Measurements from ENCODE around the gene EPM2A. TPM values are rescaled to one million over a fixed set of nuclear protein-coding genes. Genes with fewer than 3 reads are reported as not detected.
"Not testable (repeated sequence)": the region's sequence is repeated elsewhere in the genome, so short reads cannot be mapped to it uniquely, and the experiment has no call there.

The EPM2A gene
- polyA plus RNA-seq, 1 donor from 2014 or later: 15.4 TPM

- Histone ChIP-seq H3K27ac (ENCODE audit: low read length) (no peak overlapping the region), H3F3A (ENCODE audit: insufficient read depth, low read length, poor library complexity, severe bottlenecking) (no peaks in the 10 kb centered on the region), H3K9me3 (ENCODE audit: low read length) (no peaks in the 10 kb centered on the region), H4K20me1 (ENCODE audit: insufficient read depth) (no peaks in the 10 kb centered on the region), H3K27me3 (ENCODE audit: insufficient read depth, low read depth, low read length) (no peaks in the 10 kb centered on the region), H3K4me3 (ENCODE audit: low read length) (no peak overlapping the region), H2AFZ (ENCODE audit: low read depth, low read length) (no peak overlapping the region), H3K4me2 (ENCODE audit: low read length) (no peak overlapping the region), H3K79me2 (replicated peaks; ENCODE audit: insufficient read depth, low read length) (no peaks in the 10 kb centered on the region), H3K9ac (ENCODE audit: low read length) (no peak overlapping the region), H3K36me3 (ENCODE audit: insufficient read depth, low read length) (no peaks in the 10 kb centered on the region), H3K9me2 (ENCODE audit: insufficient read depth, low read length) (no peaks in the 10 kb centered on the region)
- TF ChIP-seq RAD21 (conservative IDR thresholded peaks at IDR 0.05): peak; percentile 75
- TF ChIP-seq CTCF (IDR thresholded peaks at IDR 0.05; ENCODE audit: poor library complexity, severe bottlenecking): peak; percentile 66
- no peak for TF ChIP-seq EP300 (conservative IDR thresholded peaks at IDR 0.05; ENCODE audit: poor library complexity, severe bottlenecking)
- TF ChIP-seq SMC3 (conservative IDR thresholded peaks at IDR 0.05; ENCODE audit: poor library complexity): peak; percentile 73
Measured at GRCh38 chr6:145704143-145704781, 31.1 kb downstream of the EPM2A start.

GRCh38 chr6:145699462-145699861 lies 35.9 kb downstream of the EPM2A start:
- no peaks in the 10 kb centered on the region for H3K27me3 ChIP-seq (ENCODE audit: insufficient read depth, low read depth, low read length)
- H4K20me1 ChIP-seq (ENCODE audit: insufficient read depth): no peaks in the 10 kb centered on the region
- H3K79me2 ChIP-seq (replicated peaks; ENCODE audit: insufficient read depth, low read length): no peaks in the 10 kb centered on the region
- H3F3A ChIP-seq (ENCODE audit: insufficient read depth, low read length, poor library complexity, severe bottlenecking): no peaks in the 10 kb centered on the region
- H3K9me3 ChIP-seq (ENCODE audit: low read length): no peaks in the 10 kb centered on the region
- no peak overlapping the region for H3K27ac ChIP-seq (ENCODE audit: low read length)
- H3K4me2 ChIP-seq (ENCODE audit: low read length): no peak overlapping the region
- H3K4me3 ChIP-seq (ENCODE audit: low read length): no peak overlapping the region
- no peak overlapping the region for H3K9ac ChIP-seq (ENCODE audit: low read length)
- no peak overlapping the region for H2AFZ ChIP-seq (ENCODE audit: low read depth, low read length)
- no peak for TF ChIP-seq POLR2AphosphoS5 (IDR thresholded peaks at IDR 0.05)
- no peak for TF ChIP-seq MXI1 (conservative IDR thresholded peaks at IDR 0.05; ENCODE audit: poor library complexity, severe bottlenecking)
- no peaks in the 10 kb centered on the region for H3K9me2 ChIP-seq (ENCODE audit: insufficient read depth, low read length)
- no peaks in the 10 kb centered on the region for H3K36me3 ChIP-seq (ENCODE audit: insufficient read depth, low read length)

GRCh38 chr6:145697401-145697800 lies 37.9 kb downstream of the EPM2A start:
- H3K9ac ChIP-seq (ENCODE audit: low read length); H3F3A ChIP-seq (ENCODE audit: insufficient read depth, low read length, poor library complexity, severe bottlenecking); H3K27me3 ChIP-seq (ENCODE audit: insufficient read depth, low read depth, low read length); H3K9me3 ChIP-seq (ENCODE audit: low read length); H3K27ac ChIP-seq (ENCODE audit: low read length); H3K9me2 ChIP-seq (ENCODE audit: insufficient read depth, low read length); H3K4me3 ChIP-seq (ENCODE audit: low read length); H3K79me2 ChIP-seq (replicated peaks; ENCODE audit: insufficient read depth, low read length); H4K20me1 ChIP-seq (ENCODE audit: insufficient read depth); H3K4me2 ChIP-seq (ENCODE audit: low read length); H2AFZ ChIP-seq (ENCODE audit: low read depth, low read length); H3K36me3 ChIP-seq (ENCODE audit: insufficient read depth, low read length): not testable (repeated sequence)

- H3K27me3 ChIP-seq (ENCODE audit: insufficient read depth, low read depth, low read length): no peaks in the 10 kb centered on the region
- TF ChIP-seq TAF1 (IDR thresholded peaks at IDR 0.05; ENCODE audit: low read depth): no peak
- no peak for TF ChIP-seq SMC3 (conservative IDR thresholded peaks at IDR 0.05; ENCODE audit: poor library complexity)
- no peak for TF ChIP-seq EP300 (conservative IDR thresholded peaks at IDR 0.05; ENCODE audit: poor library complexity, severe bottlenecking)
- no peak for TF ChIP-seq EZH2 (IDR thresholded peaks at IDR 0.05; ENCODE audit: borderline replicate concordance, insufficient read depth, low read length, poor library complexity, severe bottlenecking)
- no peak for TF ChIP-seq CTCF (IDR thresholded peaks at IDR 0.05; ENCODE audit: poor library complexity, severe bottlenecking)
- no peak for TF ChIP-seq REST (IDR thresholded peaks at IDR 0.05; ENCODE audit: borderline replicate concordance)
- TF ChIP-seq RAD21 (conservative IDR thresholded peaks at IDR 0.05): no peak
- no peak for TF ChIP-seq MXI1 (conservative IDR thresholded peaks at IDR 0.05; ENCODE audit: poor library complexity, severe bottlenecking)
- no peak for TF ChIP-seq POLR2AphosphoS5 (IDR thresholded peaks at IDR 0.05)
- H2AFZ ChIP-seq (ENCODE audit: low read depth, low read length): no peak overlapping the region
- H4K20me1 ChIP-seq (ENCODE audit: insufficient read depth): no peaks in the 10 kb centered on the region
- H3K4me3 ChIP-seq (ENCODE audit: low read length): no peak overlapping the region
- H3K79me2 ChIP-seq (replicated peaks; ENCODE audit: insufficient read depth, low read length): no peaks in the 10 kb centered on the region
- H3K27ac ChIP-seq (ENCODE audit: low read length): no peak overlapping the region
- H3K36me3 ChIP-seq (ENCODE audit: insufficient read depth, low read length): no peaks in the 10 kb centered on the region
- no peaks in the 10 kb centered on the region for H3K9me2 ChIP-seq (ENCODE audit: insufficient read depth, low read length)
- H3K9me3 ChIP-seq (ENCODE audit: low read length): no peaks in the 10 kb centered on the region
- no peak overlapping the region for H3K9ac ChIP-seq (ENCODE audit: low read length)
- no peak overlapping the region for H3K4me2 ChIP-seq (ENCODE audit: low read length)
- H3F3A ChIP-seq (ENCODE audit: insufficient read depth, low read length, poor library complexity, severe bottlenecking): no peaks in the 10 kb centered on the region
Measured at GRCh38 chr6:145694083-145694737, 41.1 kb downstream of the EPM2A start.
